HG02642 (cell line): ENCODE measurements around the gene PRDM16.

Experiments
- ATAC-seq: cut with Tn5 transposase; IDR thresholded peaks from one replicate; pipeline ENCODE4 v1.9.1; 2021; ENCODE audit warnings: mild to moderate bottlenecking; ENCODE audit not compliant: unreplicated experiment, poor library complexity

PRDM16 gene

DNA sequence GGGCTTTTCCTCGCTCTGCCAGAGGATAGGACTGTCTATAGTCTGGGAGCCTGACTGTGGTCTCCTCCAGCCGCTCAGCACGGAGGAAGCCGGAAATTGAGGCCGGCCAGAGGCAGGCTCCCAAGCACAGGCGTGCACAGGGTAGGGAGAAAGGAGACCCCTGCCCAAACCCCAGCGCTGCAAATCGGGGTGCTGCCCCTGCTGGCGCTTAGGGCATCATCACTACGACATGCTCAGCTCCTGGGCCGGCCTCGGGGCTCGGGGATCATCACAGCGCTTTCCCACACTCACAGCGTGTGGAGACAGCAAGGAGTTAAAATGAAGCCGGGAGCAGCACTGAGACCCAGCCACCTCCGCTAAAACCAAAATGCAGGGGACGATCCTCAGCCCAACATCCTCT is 322.7 kb downstream of the PRDM16 start:
- ATAC-seq = no peak

DNA sequence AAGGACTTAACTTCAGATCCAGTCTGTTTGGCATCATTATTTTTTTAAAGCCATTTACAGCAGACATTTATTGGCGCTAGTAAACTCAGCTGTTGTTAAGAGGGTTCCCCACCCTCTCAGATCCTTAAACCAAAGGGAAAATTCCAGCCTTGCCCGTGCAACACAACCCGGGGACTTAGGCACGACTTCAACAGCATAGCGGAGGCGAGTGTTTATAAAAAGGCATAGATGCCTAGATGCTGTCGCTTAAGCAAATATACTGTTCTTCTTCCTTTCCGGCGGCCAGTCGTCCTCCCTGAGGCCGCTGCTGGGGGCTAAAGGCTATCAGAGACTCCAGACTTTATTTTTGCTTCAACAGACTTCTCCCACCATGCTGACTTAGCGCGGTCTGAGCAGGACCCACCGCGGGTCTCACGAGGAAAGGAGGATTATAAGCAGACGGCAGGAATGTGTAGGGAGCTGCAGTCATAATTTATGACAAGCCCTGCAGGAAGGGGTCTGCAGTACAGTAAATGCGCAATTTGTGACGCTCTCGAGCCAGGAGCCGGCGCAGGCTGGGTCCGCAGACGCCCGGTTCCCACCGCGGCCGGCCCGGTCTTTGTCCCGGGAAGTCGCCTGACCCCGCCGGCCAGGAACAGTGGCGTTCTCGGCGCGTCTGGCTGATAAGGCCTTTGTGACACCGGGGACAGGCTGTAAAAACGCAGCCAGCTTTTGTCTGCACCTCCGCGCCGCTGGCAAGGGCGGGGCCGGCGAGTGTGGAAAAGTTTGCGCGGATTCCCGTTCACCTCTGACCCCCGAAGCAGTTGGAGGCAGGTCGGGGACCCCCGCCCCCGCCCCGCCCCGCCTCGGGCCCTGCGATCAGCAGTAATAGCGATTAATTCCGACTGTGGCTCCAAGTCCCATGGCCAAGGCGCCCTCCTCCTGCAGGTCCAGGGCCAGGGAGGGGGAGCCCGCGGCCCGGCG is 324.3 kb downstream of the PRDM16 start:
- no peak for ATAC-seq

DNA sequence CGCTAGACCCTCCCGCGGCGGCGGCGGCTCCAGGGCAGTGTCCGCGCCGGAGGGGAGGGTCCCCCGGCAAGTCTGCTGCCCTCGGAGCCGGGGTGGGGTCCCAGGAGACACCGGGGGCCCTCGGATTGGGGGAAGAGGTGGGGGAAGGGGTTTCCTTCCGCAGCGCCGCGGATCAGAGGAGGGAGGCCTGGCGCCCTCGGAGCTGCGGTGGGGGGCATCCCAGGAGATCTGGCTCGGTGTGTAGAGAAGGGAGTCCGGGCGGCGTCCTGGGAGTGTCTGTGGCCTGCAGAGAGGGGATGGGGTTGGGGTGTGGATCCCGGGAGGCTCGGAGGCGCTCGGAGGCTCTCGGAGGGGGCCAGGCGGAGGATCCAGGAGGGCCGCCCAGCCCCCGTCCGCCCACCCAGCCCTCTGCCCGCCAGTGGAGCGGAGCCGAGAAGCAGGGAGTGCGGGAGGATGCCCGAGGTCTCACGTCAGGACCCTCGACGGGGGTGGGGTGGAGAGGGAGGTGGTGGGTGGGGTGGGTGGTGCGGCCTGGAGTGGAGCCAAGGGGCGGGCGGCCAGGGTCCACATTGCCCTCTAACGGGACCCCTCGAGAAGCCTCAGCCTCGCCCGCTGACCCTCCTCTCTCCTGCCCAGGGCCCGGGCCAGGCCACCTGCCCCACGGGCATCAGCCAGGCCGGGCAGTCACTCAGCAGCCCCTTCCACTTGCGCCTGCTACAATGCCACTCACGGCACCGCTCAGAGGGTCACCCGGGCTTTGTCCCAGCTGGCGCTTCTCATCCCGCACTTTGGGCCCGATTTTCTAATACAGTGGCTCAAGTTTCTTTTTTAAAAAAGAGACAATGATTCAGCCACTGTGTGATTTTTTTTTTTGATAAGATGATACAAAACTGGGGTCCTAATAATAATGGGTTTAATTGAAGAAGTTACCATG is 325.3 kb downstream of the PRDM16 start:
- no peak for ATAC-seq

DNA sequence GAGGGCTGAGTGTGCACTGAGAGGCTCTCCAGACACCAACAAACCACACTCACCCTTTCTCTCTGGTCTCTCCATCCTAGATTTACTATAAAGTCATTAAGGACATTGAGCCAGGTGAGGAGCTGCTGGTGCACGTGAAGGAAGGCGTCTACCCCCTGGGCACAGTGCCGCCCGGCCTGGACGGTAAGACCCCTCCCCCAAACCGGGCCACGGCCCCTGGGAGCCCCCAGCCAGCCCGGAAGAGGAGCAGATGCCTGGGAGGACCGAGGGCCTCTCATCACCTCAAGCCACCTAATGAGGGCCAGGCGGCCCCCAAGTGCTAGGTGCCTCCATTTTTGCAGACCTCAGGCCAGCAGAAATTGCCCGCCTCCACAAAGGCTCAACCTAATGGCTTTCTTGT is 327.4 kb downstream of the PRDM16 start:
- ATAC-seq = no peak

DNA sequence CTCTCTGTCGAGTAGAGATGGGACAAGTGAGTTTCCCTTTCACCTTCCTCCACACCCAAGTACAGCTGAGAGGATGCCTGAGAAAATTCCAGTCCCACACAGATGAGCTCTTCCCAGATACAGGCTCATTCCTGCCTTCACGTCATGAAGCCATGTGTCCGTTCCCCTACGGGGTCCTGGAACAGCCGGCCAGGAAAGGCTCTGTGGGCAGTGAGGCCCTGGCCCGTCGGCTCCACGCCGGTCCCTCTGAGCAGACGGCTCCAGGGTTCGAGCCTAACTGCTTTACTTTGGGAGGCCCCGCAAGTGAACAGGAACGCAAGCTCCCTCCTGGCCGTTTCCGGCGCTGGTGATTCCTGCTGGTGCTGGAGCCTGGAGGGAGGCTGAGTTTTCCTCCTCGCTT is 328.3 kb downstream of the PRDM16 start:
- ATAC-seq = no peak

DNA sequence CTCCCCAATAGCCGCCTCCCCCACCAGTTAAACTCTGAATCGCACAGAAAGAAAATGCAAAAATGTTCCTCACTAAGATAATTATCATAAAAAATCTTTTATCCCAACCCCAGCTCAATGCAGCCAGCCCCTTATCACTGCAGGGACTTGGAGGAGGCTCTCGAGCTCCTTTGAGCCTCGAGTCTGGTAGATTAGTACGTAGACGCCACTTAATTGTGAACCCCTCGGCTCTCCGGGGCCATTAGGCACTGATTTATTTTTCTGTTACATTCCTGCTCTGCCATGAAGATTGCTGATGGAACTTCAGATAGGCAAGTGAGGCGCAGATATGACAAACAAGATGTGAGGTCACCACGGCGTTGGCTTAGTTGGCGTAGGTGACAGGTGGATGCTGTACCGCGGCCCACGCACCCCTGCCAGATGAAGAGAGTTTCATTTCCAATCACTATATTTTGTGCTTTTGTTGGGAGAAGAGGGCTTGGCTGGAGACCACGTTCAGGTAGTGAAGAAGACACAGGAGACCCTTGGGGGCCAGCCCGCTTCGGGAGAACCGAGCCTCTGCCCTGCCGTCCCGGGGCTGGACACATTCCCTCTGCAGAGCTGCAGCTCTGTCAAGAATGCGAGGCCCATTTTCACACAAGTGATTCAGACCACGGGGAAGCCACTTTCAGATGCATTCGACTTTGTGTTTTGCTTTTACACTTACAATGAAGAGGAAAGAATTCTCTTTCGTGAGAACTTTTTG is 329.6 kb downstream of the PRDM16 start:
- ATAC-seq = no peak

DNA sequence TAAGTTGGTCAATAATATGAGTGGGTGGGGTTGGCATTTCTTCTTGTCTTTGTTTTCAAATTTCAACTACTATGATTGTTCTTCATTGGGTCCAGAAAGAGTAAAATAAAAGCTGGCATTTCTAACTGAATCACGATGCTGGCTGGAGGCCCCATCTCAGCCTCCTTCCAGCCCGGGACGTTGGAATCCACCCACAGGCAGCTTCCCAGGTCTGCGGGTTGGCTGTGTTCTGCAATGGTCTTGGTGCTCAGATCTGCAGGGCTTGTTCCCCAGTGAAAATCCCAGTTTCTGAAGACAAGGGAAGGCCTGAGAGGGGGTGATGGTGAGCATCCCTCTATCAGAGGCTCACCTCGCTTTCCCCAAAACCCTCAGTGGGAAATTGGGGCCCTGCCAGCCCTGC is 330.7 kb downstream of the PRDM16 start:
- ATAC-seq = no peak

DNA sequence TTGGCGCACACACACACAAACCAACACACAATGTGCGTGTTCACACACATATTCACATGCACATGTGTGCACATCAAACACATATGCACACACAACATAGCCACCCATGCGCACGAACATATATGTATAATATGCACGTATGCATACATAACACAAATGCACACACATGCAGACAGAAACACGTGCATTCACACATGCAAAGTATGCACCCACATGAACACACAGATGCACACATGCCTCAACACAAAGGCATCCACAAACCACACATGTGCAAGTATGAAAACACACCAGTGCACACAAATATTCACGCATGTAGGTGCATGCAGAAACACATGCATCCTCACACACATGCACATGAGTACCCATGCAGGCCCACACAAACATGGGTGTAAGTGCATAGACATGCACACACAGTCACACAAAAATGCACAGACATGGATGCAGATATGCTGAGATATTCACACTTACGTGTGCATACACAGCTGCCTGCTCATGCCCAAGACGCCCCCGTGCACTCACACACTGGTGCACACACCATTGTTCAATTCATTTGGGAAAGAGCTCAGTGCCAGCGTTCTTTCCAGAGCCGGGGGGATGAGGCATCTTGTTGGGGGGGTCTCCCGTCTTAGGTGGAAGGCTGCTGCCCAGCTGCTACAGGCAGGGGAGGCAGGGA is 332.7 kb downstream of the PRDM16 start:
- ATAC-seq = no peak

DNA sequence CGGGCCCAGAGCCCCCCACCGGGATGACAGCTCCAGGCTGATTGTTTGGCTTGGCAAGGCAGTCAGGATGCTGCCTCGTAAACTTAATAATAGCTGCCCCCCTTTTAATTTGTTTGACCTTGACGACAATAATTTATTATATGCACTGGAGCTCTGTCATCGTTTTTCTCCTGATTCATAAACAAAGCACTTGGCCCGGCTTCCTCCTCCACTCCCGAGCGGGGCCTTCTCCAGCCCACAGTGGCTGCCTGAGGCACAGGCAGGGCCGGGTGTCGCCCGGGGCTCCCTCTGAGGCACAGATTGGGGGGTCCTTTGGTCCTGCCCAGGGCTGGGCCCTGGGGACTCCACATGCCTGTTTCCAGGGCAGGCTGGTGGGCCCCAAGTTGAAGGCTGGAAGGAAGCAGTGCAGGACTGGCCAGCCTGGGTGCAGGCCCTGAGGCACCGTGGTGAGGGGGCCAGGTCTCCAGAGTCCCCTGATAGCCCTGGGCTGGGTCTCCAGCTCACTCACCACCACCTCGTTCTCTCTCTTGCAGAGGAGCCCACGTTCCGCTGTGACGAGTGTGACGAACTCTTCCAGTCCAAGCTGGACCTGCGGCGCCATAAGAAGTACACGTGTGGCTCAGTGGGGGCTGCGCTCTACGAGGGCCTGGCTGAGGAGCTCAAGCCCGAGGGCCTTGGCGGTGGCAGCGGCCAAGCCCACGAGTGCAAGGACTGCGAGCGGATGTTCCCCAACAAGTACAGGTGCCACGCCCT is 333.4 kb downstream of the PRDM16 start:
- no peak for ATAC-seq

DNA sequence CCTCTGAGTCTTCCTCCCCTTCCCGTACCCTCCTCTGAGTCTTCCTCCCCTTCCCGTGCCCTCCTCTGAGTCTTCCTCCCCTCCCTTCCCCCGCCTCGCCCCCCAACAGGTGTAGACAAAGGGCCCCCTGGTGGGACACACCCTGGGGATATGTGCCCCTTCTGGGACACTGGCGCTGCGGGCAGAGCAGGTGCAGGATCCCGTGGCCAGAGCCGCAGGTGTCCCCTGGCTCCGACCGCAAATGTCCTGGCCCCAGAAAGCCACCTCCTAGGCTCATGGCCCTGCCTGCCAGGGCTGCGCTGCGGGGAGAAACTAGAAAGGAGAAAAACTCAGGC is 334.0 kb downstream of the PRDM16 start:
- ATAC-seq = no peak

DNA sequence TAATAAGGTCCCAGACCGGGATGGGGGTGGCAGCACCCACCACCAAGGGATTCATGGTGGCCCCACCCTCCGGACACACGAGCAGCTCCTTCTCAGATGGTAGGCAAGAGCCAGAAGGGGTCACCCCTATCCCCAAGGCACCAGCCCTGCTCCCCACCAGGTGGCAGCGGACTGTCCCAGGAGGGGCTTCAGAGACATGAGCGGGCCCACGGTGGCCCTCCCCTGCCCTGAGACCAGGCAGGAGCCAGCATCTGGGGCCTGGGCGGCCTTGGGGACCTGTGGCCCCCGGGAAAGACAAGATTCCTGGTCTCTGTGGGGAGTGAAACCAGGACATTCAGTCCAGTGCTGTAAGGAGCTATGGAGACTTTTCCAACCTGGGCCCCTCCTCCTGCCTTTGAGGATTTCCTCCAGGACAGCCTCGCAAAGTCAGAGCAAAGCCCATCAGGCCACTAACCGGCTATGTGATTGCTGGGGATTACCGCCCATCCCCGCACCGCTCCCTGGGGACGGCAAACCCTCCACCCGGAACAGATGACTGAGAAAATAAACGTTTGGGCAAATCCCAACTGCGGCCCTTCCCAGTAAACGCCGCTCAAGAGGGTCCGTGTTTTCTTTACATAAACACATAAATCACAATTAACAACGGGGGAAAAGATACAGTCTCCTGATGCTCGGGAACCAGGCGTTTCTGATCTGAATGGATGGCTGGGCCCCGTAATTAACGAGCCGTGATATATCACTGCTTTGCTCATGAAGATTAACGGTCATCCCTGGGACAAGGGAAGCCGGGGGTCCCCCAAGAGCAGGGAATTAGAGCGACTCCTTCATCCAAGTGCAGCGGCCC is 334.6 kb downstream of the PRDM16 start:
- ATAC-seq = no peak

DNA sequence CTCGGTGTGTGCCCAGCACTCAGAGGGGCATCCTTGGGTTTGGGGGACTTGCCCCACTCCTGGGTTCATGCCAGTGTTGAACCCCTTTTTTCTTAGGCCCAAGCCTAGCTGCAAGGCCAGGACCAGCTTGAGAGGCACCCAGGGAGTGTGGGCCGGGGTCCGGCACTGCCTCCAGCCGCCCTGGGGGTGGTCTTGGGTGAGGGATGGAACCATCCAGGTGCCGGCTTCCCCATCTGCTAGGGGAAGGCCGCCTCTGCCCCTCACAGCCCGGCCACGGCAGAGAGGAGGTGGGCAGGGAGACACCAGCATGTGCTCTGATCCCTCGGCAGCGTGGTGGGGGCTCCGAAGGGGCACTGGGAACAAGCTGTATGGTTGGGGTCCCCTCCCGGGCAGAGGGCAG is 335.3 kb downstream of the PRDM16 start:
- ATAC-seq = no peak

DNA sequence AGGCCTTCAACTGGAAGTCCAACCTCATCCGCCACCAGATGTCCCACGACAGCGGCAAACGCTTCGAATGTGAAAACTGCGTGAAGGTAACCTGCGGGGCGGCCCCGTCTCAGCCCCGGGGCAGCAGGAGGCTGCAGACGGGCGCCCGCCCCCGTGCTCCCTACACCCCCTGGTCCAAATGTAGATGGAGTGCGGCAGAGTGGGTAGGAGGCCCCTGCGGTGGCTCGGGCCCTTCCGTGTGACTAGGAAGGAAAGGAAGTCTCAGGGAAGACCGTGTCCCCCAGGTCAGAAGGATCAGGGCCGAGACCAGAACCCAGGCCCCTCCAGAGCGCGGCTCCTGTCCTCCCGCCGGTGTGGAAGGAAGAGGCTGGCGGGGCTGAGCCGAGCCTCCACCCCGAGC is 335.8 kb downstream of the PRDM16 start:
- ATAC-seq = no peak

DNA sequence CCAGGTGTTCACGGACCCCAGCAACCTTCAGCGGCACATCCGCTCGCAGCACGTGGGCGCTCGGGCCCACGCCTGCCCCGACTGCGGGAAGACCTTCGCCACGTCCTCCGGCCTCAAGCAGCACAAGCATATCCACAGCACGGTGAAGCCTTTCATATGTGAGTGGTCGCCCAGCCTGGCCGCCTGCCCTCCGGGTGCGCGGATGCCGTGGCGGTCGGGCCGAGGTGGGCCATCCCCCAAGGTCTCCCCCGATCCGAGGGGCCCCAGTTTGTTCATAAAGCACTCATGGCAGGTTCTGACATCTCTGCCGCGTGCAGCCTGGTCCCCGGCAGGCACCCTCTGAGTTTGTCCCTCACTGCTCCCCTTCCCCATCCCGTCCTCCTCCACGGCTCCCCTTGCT is 336.5 kb downstream of the PRDM16 start:
- ATAC-seq = no peak

DNA sequence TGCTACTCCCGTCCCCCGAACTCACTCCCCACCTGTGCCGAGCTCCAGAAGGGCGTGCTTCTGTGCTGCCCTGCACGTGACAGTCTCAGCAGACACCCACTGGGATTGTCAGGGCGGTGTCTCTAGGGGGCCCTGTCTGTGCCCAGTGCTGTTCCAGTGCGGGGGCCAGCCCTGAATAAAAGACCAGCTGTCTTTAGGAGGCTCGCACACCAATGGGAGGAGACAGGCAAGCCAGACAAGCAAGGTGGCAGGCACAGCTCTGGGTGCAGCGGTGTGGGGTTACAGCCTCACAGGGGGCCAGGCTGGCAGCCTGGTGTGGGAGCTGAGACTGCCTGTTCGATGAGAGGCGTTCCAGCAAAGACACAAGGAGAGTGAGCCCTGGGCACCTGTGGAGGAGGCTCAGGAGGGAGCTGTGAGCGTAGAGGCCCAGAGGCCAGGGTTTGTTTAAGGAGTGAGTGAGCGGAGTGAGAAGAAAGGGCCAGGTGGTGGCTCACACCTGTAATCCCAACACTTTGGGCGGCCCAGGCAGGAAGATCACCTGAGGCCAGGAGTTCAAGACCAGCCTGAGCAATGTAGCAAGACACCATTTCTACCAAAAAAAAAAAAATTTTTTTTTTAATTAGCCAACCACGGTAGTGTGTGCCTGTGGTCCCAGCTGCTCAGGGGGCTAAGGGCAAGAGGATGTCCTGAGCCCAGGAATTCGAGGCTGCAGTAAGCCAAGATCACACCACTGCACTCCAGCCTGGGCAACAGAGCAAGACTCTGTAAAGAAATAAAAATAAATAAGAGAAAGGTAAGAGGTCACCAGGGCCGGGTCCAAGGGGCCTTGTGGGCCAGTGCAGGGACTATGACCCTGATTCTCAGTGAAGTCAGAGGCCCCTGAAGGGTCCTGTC is 337.2 kb downstream of the PRDM16 start:
- ATAC-seq = no peak

DNA sequence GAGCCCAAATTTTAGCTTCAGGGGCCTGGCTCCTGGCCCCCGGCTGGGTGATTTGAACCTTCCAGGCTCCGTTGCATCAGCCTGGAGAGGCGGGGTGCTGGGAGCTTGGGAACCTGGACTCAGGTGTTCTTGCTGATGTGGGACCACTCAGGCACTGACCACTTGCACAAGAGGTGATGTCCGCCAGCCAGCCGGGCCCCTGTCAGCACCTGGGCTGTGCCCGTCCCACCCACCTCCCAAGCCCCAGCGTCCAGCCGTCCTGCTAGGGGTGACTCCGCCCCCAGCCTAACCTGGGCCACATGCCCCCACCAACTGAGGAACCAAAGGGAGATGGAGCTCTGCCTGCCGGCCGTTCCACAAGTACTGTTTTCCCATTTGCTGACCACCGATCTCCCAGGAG is 338.0 kb downstream of the PRDM16 start:
- no peak for ATAC-seq

DNA sequence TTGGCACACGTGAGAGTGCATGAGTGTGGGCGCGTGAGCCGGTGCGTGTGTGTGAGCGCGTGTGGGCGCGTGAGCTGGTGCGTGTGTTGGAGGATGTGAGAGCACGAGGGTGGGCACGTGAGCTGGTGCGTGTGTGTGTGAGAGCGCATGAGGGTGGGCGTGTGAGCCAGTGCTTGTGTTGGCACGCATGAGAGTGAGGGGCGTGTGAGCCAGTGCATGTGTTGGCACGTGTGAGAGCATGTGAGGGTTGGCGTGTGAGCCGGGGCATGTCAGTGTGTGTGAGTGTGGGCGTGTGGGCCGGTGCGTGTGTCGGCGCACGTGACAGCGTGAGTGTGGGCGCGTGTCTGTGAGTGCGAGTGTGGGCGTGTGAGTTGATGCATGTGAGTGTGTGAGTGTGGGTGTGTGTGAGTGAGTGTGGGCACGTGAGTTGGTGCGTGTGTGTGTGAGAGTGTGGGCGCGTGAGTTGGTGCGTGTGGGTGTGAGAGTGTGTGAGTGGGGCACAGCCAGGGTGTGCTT is 339.8 kb downstream of the PRDM16 start:
- ATAC-seq = no peak
